Measurements from ENCODE around the gene CCDC187.

CCDC187 gene

DNA sequence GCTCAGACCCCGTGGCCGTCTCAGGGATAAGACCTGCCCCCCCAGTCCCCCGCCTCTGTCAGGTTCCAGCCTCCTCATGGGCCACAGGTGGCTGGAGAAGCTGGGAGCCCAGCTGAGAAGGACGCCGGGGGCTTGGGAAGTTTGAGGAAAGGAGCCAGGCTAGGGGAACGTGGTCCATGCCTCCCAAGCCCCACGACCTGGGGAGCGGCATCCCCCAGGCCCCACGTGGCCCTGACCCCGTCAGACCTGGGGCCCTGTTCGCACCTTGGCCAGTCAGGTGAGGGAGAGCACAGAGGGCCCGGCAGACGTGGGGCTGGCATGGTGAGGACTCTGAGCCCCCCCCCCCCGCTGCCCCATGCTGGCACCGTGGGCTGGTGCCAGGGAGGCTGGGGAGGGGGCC is 27.1 kb upstream of the CCDC187 start:
- H3K4me3 ChIP-seq (replicated peaks; ENCODE audit: low read depth, low read length), result no peak overlapping the region
- DNase-seq (ENCODE audit: extremely low read depth, low read depth), result no peak
- TF ChIP-seq, protein P1, sequence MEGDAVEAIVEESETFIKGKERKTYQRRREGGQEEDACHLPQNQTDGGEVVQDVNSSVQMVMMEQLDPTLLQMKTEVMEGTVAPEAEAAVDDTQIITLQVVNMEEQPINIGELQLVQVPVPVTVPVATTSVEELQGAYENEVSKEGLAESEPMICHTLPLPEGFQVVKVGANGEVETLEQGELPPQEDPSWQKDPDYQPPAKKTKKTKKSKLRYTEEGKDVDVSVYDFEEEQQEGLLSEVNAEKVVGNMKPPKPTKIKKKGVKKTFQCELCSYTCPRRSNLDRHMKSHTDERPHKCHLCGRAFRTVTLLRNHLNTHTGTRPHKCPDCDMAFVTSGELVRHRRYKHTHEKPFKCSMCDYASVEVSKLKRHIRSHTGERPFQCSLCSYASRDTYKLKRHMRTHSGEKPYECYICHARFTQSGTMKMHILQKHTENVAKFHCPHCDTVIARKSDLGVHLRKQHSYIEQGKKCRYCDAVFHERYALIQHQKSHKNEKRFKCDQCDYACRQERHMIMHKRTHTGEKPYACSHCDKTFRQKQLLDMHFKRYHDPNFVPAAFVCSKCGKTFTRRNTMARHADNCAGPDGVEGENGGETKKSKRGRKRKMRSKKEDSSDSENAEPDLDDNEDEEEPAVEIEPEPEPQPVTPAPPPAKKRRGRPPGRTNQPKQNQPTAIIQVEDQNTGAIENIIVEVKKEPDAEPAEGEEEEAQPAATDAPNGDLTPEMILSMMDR (IDR thresholded peaks at IDR 0.05; ENCODE audit: low read depth, low read length, missing control alignments), result no peak

DNA sequence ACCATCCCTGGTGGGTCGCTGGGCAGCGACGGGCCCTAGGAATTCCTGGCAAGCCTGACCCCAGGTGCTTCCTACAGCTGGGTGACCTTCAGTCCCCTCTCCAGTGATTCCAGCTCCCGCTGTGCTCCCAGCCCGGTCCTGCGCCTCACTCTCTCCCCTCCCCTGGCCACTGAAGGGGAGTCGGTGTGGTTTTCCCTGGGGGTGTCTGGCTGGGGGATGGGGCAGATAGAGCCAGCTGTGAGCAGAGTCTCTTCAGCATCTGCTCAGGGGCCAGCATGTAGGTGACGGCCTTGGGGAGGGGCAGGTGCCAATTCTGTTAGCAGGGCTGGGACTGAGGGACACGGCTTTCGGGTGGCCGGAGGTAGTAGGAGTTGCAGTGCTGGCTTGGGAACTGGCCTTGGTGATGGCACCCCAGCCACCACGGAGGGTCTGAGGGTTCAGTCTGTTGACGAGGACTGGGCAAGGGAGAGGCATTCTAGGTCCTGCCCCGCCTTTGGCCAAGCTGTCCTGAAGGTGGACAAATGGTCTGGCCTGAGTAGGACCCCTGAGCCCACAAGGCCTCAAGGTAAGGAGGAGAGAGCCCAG is 26.6 kb upstream of the CCDC187 start:
- TF ChIP-seq, protein P1 (IDR thresholded peaks at IDR 0.05; ENCODE audit: low read depth, low read length, missing control alignments), result no peak
- DNase-seq (ENCODE audit: extremely low read depth, low read depth), result no peak
- H3K4me3 ChIP-seq (replicated peaks; ENCODE audit: low read depth, low read length), result peak overlapping the region; percentile 94

DNA sequence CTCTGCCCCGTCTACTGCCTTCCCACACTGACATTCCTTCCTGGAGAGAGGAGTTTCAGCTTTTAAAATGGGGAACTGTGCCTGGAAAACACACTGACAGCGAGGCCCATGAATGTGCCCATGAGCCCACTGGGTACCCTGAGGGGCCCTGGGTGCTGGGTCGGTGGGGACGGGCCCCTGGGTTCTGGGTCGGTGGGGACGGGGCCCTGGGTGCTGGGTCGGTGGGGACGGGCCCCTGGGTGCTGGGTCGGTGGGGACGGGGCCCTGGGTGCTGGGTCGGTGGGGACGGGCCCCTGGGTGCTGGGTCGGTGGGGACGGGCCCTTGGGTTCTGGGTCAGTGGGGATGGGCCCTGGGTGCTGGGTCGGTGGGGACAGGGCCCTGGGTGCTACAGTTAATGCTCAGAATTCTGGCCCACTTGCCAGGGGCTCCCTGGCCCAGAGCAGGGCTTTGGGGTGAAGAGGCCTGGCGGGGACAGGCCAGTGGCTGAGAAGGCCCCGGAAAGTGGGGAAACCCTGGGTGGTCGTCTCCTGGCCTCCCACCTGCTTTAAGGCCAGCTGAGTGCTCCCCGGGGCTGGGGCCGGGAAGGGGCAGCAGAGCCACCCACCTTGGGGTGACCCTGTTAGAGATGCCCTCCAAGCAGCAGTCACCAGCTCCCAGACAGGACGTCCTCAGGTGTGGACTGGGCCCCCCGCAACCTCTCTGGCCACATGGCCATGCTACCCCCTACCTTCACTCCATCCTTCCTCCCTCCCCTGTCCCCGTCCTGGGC is 25.9 kb upstream of the CCDC187 start:
- no peak for DNase-seq (ENCODE audit: extremely low read depth, low read depth)
- peak overlapping the region; percentile 94 for H3K4me3 ChIP-seq (replicated peaks; ENCODE audit: low read depth, low read length)

DNA sequence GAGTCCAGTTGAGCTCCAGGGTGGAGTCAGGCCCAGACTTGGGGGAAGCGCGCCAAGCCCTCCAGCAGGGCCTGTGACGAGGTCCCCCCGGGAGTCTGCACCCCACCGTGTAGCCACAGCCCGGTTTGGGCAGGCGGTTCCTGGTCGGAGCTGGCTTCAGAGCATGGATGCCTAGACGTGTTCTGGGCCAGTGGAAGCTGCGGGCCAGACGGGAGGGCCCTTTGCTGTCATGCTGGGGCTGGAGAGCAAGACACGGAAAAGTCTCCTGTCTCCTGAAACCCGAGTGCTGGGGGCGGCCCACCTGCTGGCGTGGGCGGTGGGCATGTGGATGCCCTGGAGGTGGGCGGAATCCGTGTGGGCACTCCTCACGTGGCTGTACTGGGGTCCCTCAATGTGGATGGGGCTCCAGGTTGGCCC is 25.3 kb upstream of the CCDC187 start:
- no peak for DNase-seq (ENCODE audit: extremely low read depth, low read depth)
- TF ChIP-seq, protein P1 (IDR thresholded peaks at IDR 0.05; ENCODE audit: low read depth, low read length, missing control alignments), result no peak
- peak overlapping the region; percentile 94 for H3K4me3 ChIP-seq (replicated peaks; ENCODE audit: low read depth, low read length)

More for the DNA sequence above, 25.9 kb upstream of the CCDC187 start:
- TF ChIP-seq, protein P1 (IDR thresholded peaks at IDR 0.05; ENCODE audit: low read depth, low read length, missing control alignments), result no peak

DNA sequence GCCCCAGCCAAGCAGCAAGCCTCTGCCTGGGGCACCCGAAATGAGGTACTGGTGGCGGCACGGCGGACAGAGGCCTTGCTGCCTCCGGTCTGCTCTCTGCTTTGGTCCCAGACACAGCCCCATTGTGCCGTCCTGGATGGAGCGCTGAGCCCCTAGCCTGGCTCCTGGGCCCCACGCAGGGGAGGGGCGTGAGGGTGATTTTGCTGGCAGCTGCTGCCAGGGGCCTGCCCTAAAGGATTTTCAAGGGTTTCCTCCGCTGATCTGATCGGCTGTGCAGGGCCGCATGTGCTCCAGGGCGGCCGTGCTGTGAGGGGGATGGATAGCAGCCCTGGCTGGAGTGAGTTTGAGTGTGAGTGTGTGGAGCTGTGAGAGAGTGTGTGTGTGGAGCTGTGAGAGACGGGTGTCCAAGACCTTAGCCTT is 24.7 kb upstream of the CCDC187 start:
- DNase-seq (ENCODE audit: extremely low read depth, low read depth), result no peak
- H3K4me3 ChIP-seq (replicated peaks; ENCODE audit: low read depth, low read length), result peak overlapping the region; percentile 94
- TF ChIP-seq, protein P1 (IDR thresholded peaks at IDR 0.05; ENCODE audit: low read depth, low read length, missing control alignments), result no peak

DNA sequence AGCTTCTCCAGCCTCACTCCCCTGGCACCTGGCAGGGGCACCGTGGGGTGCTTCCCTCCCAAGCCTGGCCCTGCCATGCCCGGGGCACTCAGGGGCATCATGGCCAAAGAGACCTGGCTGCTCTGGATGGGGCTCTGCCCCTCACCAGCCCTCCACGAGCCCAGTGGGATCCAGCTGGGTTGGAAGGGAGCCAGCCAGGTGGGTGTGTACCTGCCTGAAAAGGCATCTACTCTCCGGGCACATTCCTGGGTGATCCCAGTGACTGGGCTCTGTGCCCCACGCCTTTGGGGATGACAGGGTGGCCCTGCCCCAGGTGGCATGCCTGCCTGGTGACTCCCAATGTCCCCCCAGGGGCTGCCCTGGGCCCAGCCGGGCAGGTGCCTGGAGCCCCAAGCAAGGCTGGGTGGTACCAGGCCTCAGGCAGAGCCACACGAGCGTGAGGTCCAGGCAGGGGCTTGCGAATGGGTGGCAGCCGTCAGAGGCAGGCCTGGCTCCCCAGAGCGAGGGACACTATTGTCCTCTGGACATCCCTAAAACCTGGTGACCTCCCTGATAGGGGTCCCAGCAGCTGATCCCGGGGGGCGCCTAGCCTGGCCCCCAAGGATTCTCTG is 24.2 kb upstream of the CCDC187 start:
- TF ChIP-seq, protein P1 (IDR thresholded peaks at IDR 0.05; ENCODE audit: low read depth, low read length, missing control alignments), result no peak
- no peak for DNase-seq (ENCODE audit: extremely low read depth, low read depth)
- peak overlapping the region; percentile 94 for H3K4me3 ChIP-seq (replicated peaks; ENCODE audit: low read depth, low read length)

All from HFF-Myc (cell line).